NCI-H187 treated with DMSO at 0.1 percent for 48 hours (cell line): ENCODE measurements around the gene POLA2.
"Not testable (repeated sequence)": the region's sequence is repeated elsewhere in the genome, so short reads cannot be mapped to it uniquely, and the experiment has no call there.

Experiments used
- DNase-seq: peaks from one replicate; lab custom pipeline; 2025; lab: John Stamatoyannopoulos, UW

The POLA2 gene

GRCh38 chr11:65241692-65242091, 20.1 kb upstream of the POLA2 start:
- no peak for DNase-seq

GRCh38 chr11:65242389-65242788, 19.4 kb upstream of the POLA2 start:
- peak; percentile 50 for DNase-seq

- no peak for DNase-seq
These were observed 18.0 kb upstream of the POLA2 start for GRCh38 chr11:65243797-65244196.

GRCh38 chr11:65245046-65245445, 16.7 kb upstream of the POLA2 start:
- DNase-seq = not testable (repeated sequence)

GRCh38 chr11:65246506-65246905, 15.3 kb upstream of the POLA2 start:
- no peak for DNase-seq

- DNase-seq = not testable (repeated sequence)
These were observed 13.5 kb upstream of the POLA2 start for GRCh38 chr11:65248184-65248710.

- DNase-seq = no peak
These were observed 10.3 kb upstream of the POLA2 start for GRCh38 chr11:65251476-65251875.

- DNase-seq = no peak
These were observed 7.0 kb upstream of the POLA2 start for GRCh38 chr11:65254724-65255123.

- no peak for DNase-seq
These were observed 2.8 kb upstream of the POLA2 start for GRCh38 chr11:65258988-65259387.

GRCh38 chr11:65260302-65260701, 1.5 kb upstream of the POLA2 start:
- DNase-seq = no peak

- DNase-seq = no peak
These were observed 789 bp upstream of the POLA2 start for GRCh38 chr11:65260756-65261590.

- DNase-seq = no peak
These were observed 569 bp downstream of the POLA2 start for GRCh38 chr11:65262381-65262680.

- no peak for DNase-seq
These were observed 1.0 kb downstream of the POLA2 start for GRCh38 chr11:65262776-65263175.

- not testable (repeated sequence) for DNase-seq
These were observed 3.0 kb downstream of the POLA2 start for GRCh38 chr11:65264747-65265146.

- no peak for DNase-seq
These were observed 4.4 kb downstream of the POLA2 start for GRCh38 chr11:65266210-65266609.

GRCh38 chr11:65274735-65275682, 13.2 kb downstream of the POLA2 start:
- no peak for DNase-seq

- no peak for DNase-seq
These were observed 14.1 kb downstream of the POLA2 start for GRCh38 chr11:65275906-65276305.

- no peak for DNase-seq
These were observed 16.0 kb downstream of the POLA2 start for GRCh38 chr11:65277631-65278277.

- DNase-seq = no peak
These were observed 16.6 kb downstream of the POLA2 start for GRCh38 chr11:65278356-65278755.

GRCh38 chr11:65279279-65279678, 17.5 kb downstream of the POLA2 start:
- no peak for DNase-seq

- no peak for DNase-seq
These were observed 18.1 kb downstream of the POLA2 start for GRCh38 chr11:65279741-65280440.

- DNase-seq = no peak
These were observed 18.9 kb downstream of the POLA2 start for GRCh38 chr11:65280646-65281045.
